ENCODE data around the gene TBR1. TPM values are rescaled to one million over a fixed set of nuclear protein-coding genes. Genes with fewer than 3 reads are reported as not detected.

The TBR1 gene
- total RNA-seq, 2 donors from 2014 or later = not detected

GRCh38 chr2:161422816-161423403 lies 6.8 kb downstream of the TBR1 start:
- Histone ChIP-seq H3K27ac (no peak overlapping the region), H3K4me3 (peak overlapping the region; percentile 58), H3K27me3 (replicated peaks; ENCODE audit: insufficient read depth) (peaks cover 48% of the 10 kb centered on the region), H3K4me1 (ENCODE audit: control insufficient read depth in 1 of 2, low read depth in 2 of 2) (peaks cover 3 to 25% of the 10 kb centered on the region in 2 donors), H3K9me3 (no peaks in the 10 kb centered on the region), H3K36me3 (no peaks in the 10 kb centered on the region)
- DNase-seq (ENCODE audit: low spot score) (no peak), ATAC-seq (ENCODE audit: insufficient number of reproducible peaks, low FRiP score, low read depth) (no peak)
- no peak for TF ChIP-seq CTCF (IDR thresholded peaks at IDR 0.05)

- H3K36me3 ChIP-seq = no peaks in the 10 kb centered on the region
- no peak for TF ChIP-seq CTCF (IDR thresholded peaks at IDR 0.05)
- peak overlapping the region; percentile 58 for H3K4me3 ChIP-seq
- no peak for ATAC-seq (ENCODE audit: insufficient number of reproducible peaks, low FRiP score, low read depth)
- peaks cover 46% of the 10 kb centered on the region for H3K27me3 ChIP-seq (replicated peaks; ENCODE audit: insufficient read depth)
- no peak overlapping the region for H3K27ac ChIP-seq
- no peak for DNase-seq (ENCODE audit: low spot score)
- no peaks in the 10 kb centered on the region for H3K9me3 ChIP-seq
- peaks cover 3 to 20% of the 10 kb centered on the region in 2 donors for H3K4me1 ChIP-seq (ENCODE audit: control insufficient read depth in 1 of 2, low read depth in 2 of 2)
Observed at GRCh38 chr2:161423421-161424393, 7.6 kb downstream of the TBR1 start.

GRCh38 chr2:161424394-161424769 lies 8.3 kb downstream of the TBR1 start:
- no peaks in the 10 kb centered on the region for H3K36me3 ChIP-seq
- H3K27me3 ChIP-seq (replicated peaks; ENCODE audit: insufficient read depth) = peaks cover 40% of the 10 kb centered on the region
- no peak for TF ChIP-seq CTCF (IDR thresholded peaks at IDR 0.05)
- DNase-seq (ENCODE audit: low spot score) (no peak), ATAC-seq (ENCODE audit: insufficient number of reproducible peaks, low FRiP score, low read depth) (no peak)
- peaks cover 3 to 16% of the 10 kb centered on the region in 2 donors for H3K4me1 ChIP-seq (ENCODE audit: control insufficient read depth in 1 of 2, low read depth in 2 of 2)
- H3K9me3 ChIP-seq = no peaks in the 10 kb centered on the region
- H3K4me3 ChIP-seq = peak overlapping the region; percentile 58
- no peak overlapping the region for H3K27ac ChIP-seq

GRCh38 chr2:161424891-161425727 lies 9.0 kb downstream of the TBR1 start:
- no peak for ATAC-seq (ENCODE audit: insufficient number of reproducible peaks, low FRiP score, low read depth)
- H3K9me3 ChIP-seq = no peaks in the 10 kb centered on the region
- no peak overlapping the region for H3K27ac ChIP-seq
- no peak for DNase-seq (ENCODE audit: low spot score)
- TF ChIP-seq CTCF (IDR thresholded peaks at IDR 0.05) = no peak
- H3K4me3 ChIP-seq = no peak overlapping the region
- H3K27me3 ChIP-seq (replicated peaks; ENCODE audit: insufficient read depth) = peaks cover 38% of the 10 kb centered on the region
- peaks cover 3 to 16% of the 10 kb centered on the region in 2 donors for H3K4me1 ChIP-seq (ENCODE audit: control insufficient read depth in 1 of 2, low read depth in 2 of 2)
- no peaks in the 10 kb centered on the region for H3K36me3 ChIP-seq
